Raji (cell line): ENCODE results near the gene HTRA2.

Experiments
- POLR2A ChIP-seq: IDR thresholded peaks from 2 replicates; pipeline ENCODE4 v1.6.1; 2011; ENCODE audit warnings: low read depth, low read length, control low read depth; ENCODE audit not compliant: insufficient read depth

Gene HTRA2

DNA sequence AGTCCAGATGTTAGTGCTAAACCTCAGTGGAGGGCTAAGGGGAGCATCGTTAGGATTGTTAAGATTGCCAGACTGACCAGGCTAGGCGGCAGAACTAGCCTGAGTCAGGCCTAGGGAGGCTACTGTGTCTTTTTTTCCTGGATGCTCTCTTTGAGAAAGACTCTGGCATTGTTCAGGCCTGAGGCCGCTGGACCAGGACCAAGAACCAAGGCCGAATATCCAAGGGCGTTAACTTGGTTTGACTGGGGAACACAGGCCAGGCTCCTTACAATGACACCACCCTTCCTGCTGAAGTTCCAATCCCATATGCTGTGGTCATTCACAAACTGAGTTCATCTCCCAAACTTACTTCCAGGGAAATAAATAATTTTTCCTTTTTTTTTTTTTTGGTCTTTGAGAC, 10.6 kb downstream of the HTRA2 start:
- no peak for TF ChIP-seq POLR2A

DNA sequence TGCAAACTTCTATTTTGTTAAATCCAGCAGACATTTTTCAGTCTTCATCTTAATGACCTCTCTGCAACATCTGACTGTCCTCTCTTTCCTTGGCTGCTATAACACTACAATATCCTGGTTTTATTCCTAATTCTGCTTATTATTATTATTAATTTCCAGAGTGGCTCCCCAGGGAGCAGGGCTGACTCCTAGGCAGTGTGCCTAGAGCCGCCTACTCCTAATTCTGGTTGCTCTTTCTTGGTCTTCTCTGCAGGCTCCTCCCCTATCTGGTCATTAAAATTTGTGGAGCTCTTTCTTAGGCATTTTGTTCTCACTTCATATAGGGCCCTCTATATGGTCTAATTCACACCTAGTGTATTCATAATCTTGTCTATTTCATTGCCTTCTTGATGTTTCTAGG, 13.2 kb downstream of the HTRA2 start:
- no peak for TF ChIP-seq POLR2A

DNA sequence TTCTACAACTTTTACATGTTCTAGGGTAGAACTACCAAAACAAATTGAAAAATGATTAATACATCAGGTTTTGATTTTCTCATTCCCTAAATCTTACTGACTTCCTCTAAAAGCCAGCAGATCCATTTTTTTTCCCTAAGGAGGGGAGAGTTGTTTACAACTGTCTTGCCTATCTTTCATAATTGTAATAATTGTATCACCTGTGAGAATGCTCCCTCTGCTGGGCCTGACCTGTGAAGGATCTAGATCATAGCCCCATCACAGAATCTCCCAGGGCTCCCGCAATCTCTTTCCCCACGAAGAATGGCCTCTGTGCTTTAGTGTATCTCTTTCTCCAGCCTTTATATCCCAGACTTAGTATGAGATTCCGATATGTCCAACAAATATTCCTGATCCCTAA, 14.9 kb downstream of the HTRA2 start:
- TF ChIP-seq POLR2A = no peak

DNA sequence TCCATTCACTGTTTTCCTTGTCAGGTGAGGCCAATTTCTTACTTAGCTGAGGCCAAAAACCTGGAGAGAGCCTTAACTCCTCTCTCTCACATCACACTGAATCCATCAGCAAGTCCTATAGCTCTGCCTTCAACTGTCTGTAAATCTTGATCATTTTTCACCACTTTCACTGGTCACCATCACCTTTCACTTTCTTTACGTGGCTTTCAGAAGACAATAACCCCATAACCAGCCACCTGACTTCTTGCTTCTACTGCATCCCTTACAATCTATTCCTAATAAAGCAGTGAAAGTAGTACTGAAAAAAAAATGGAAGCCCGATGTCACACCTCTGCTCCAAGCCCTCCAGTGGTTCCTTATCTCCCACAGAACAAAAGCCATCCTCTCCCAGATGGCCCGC, 16.3 kb downstream of the HTRA2 start:
- TF ChIP-seq POLR2A = no peak

DNA sequence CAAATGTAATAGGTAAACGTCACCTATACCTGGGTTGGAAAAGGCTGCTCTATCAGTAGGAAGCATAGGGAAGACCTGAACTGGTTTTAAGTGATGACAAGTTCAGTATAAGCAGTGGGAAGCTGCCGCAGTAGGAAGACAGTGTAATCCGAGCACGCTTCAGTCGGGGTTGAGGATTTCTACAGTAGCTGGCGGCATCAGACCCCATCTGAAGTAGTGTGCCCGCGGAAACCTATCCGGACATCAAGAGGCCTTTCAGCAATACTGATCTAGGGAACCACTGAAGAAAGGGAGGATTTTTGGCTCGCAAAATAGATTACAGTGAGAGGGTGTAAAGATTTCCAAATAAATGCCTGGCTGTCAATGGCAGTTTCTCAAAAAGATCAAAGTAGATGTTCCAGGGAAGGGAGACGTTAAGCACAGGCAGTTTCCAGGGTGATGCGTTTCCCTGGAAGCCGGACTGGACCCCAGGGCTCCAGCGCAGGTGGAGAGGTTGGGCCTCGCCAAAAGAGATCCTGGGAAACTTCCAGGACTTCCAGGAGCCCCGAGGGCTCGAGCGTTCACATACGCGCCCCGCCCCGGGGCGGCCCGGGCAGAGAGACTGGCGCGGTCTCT, 18.7 kb downstream of the HTRA2 start:
- no peak for TF ChIP-seq POLR2A

DNA sequence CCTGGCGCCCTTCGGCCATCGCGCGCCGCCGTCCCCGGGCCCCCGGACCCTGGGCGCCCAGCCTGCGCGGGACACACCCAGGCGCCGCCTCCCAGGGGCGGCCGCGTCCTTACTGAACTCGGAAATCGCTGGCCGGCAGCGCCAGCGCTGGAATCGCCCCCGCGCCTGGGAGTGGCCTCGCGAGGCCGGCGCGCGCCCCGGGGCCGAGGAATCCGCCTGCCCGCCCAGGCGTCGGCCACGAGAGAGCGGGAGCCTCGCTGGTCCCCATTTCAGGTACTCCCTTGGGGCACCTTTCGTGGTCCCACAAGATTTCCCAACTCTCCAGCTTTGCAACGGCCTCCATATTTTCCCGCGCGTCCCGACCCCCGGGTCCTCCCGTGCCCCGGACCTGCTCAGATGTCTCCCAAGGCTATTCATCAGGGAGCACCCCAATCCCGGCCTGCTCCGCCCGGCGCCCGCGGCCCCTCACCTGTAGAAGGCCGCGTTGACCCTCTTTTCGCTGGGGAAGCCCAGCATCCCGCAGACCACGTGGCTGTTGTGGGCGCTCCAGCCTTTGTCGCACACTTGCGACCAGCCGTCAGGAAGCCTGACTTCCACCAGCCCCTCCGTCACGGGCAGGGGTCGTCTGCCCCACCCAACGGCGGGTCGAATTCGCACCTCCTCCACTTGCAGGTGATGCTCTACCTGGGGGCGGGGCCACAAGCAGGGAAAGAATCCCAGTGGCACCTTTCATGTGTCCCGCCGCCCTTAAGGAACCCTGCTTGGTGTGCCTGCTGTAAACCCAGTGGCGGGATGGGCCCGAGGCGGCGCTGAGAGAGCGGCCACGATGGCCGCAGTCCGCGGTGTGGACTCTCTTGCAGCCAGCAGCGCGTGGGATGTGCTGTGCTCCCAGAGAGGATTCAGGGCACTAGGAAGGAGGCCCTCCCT, 19.4 kb downstream of the HTRA2 start:
- TF ChIP-seq POLR2A = no peak

DNA sequence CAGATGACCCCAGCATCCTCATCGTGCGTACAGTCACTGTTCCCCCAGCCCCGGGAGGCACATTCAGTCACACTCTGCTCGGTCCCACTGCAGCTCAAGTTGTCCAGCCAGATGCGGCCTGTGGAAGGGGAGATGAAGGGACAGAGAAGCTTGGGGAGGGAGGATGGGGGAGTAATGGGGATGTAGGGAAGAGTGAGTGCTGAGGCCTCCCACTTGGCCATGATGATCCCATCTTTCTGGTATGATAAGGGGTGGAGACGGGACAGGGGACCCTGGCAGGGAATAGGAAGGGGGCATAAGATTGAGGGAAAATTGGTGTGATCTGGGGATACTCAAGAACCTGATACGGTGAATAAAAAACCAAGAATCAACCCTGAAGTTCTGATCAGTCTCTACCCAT, 20.5 kb downstream of the HTRA2 start:
- TF ChIP-seq POLR2A = no peak

DNA sequence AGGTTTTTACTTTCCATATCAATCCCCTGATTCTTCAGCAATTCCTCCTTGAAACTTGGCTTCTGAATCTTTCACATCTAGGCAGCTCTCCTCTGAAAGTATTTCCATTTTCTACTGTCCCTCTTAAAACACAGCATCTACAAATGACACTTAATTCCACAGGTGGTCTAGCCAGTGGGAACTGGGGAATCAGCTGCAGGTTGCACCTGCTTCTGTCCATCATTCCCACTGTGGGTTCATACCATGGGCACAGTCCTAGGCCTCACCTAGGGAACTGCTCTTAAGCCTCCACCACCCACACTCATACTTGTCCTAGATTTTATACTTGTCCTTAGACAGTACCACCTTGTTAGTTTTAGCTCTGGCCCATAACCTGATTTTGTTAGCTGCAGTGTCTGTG, 21.8 kb downstream of the HTRA2 start:
- TF ChIP-seq POLR2A = no peak

DNA sequence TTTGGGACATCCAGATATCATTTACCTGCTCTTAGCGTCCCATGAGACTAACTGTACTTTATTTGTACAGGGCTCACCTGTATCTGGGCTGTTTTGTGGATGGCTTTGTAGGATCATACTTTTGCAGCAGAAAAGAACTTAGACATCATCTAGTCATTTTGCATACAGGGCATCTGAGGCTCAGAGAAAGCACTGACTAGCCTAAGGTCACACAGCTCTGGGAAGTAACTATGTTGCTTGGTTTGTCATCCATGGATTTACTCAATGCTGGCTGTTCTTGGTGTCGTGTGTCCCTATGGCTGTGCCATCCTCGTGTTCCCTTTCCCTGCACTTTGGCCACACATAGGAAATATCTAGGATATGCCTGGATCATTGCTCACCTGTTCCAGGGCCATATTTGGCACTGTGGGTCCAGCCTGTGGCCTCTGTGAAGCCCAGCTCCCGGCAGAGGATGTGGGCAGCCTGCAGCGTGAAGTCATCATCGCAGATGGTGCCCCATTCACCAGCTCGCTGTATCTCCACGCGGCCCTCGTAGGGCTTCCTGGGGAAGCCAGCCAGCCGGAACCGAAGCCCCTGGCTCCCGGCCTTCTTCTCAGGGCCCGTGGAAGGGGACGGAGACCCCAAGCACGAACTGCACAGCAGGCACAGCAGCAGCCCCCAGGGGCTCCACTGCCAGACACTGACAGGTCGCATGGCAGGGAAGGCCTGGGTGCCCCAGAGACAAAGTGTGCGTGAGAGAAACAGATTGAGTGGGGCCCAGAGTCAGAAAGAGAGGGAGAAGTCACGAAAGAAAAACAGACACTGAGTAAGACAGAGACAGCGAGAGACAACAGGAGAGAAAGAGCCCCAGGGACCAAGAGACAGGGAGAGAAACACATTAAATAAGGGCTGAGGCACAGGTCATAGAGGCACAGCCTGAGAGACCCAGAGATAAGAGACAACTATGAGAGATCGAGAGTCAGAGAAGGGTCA, 22.5 kb downstream of the HTRA2 start:
- TF ChIP-seq POLR2A = no peak

DNA sequence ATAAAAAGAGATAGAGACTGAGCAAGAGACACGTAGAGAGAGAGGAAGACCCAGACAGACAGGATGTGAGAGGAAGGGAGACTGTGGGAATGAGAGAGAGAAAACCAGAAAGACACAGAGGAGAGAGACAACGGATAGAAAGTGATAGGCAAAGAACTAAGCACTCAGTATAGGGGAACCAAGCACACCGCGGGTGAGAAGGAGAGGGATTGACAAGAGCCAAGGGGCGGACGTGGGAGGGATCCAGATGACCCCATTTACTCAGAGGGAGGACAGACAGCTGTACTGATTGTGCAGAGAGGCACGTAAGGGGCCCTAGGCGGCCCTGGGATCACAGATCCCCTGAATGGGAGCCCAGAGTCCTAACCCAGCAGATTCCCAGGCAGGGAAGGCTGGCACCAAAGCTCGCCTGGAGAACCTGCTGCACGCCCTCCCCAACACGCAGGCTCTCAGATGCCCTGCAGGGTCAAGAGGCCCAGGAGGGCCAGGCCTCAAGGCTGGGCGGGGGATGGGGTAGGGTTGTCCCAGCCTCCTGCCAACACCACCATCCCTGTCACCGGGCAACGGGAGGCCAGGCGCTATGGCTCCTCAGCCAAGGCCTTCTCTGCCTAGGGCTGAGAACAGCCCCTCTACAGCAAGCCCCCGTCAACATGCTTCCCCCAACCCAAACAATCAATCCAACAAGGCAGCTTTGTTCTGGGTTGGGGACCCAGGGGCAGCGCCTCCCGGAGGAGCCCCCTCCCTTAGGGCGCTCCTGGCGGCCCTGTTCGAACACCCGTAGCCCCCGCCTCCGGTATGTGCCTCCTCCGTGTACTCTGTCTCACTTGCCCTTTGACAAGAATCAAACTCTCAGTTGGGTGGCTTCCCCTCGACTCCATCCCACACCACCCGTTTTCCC, 23.4 kb downstream of the HTRA2 start:
- no peak for TF ChIP-seq POLR2A

DNA sequence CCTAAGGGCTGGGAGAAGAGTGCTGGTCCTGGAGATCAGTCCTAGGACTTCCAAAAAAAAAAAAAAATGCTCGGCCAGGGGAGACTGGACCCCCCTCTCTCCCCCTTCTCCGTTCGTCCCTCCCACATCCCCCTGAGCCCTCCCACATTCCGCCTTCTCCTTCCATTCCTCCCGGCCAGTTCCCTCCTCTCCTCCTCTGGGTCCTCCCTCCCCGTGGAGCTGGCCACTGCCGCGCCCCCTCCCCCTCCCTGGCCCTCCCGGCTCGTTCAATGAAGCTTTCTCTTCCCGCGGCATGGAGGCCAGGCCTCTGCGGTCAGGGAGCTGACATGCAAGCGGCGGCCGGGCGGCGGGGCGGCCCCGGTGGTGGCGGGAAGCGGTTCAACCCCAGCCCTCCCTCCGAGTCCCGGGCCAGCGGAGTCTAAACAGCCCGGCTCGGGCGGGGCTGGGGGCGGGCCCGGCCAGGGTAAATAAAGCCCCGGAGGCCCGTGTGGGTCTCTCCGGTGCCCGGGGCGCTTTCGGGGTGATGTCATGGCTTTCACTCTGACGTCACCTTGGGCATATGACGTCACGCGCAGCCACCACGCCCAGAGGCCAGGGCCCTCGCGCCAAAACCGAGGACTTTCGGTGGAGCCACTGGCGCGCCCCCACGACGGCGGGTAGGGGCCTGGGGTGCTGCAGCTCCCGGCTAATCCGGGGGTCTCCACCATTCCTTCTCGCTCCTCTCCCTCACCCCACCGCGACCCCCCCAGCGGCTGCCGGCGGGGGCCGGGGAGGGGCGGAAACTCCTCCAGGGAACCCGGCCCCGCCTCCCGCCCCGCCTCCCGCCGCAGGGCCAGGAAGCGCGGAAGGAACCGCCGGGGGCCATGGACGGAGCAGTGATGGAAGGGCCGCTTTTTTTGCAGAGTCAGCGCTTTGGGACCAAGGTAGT, 24.4 kb downstream of the HTRA2 start, which contains the start of the genes DOK1 and LOXL3:
TSS of gene DOK1 (plus strand) at position 829 of the 928 bp plus-strand sequence. CDS start at position 864, 35 bp downstream.
TSS of gene LOXL3 (minus strand) at position 51 of the 928 bp plus-strand sequence. CDS start 1,308 bp downstream, outside the sequence.
- TF ChIP-seq POLR2A = 0 out of 2 replicates have a peak, but pooled peaks have one; percentile 21

DNA sequence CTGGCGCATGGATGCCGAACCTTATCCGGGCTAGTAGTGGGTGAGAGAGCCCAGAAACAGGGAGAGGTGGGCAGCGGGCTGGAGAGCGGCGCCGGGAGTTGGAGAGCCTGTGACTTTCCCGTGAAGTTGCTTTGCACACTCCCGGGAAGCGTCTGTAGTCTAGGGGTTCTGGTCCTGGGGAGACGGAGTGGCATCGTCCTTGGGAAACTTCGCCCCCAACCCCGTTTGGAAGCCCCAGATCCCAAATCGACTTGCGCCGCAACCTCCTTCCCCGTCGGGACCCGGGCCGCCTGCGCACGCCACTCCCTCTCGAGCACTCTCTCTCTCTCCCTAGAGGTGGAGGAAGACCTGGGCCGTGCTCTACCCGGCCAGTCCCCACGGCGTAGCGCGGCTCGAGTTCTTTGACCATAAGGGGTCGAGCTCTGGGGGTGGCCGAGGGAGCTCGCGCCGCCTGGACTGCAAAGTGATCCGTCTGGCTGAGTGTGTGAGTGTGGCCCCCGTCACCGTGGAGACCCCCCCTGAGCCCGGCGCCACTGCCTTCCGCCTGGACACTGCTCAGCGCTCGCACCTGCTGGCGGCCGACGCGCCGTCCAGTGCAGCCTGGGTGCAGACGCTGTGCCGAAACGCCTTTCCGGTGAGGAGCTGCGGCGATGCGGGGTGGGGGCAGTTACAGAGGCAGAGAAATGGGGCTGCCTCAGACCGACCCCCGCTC, 25.2 kb downstream of the HTRA2 start:
- no peak for TF ChIP-seq POLR2A
